Liver (tissue), 3 donors: ENCODE results near the gene LLGL1.

ENCODE experiments used
- ATF3 ChIP-seq: IDR thresholded peaks from 2 replicates; pipeline ENCODE4 v1.6.1; 2016; ENCODE audit warnings: antibody characterized with exemption
- CTCF ChIP-seq: fragments of 150-350 bp; IDR thresholded peaks from 2 replicates; pipeline ENCODE4 v1.5.1; 2017; ENCODE audit warnings: improper control_type of control experiment, low read depth, low read length; ENCODE audit not compliant: missing input control
- FOXA1 ChIP-seq: IDR thresholded peaks from 2 replicates; pipeline ENCODE4 v1.6.1; 2016; ENCODE audit warnings: antibody characterized with exemption
- FOXA2 ChIP-seq: IDR thresholded peaks from 2 replicates; pipeline ENCODE4 v1.6.1; 2016; ENCODE audit warnings: antibody characterized with exemption
- HNF4A ChIP-seq, 2 donors: conservative IDR thresholded peaks; 2 replicates each; pipeline ENCODE4 v1.6.1; 2016; ENCODE audit warnings: antibody characterized with exemption in 2 of 2, mild to moderate bottlenecking in 2 of 2
- JUND ChIP-seq, 2 donors: IDR thresholded peaks; 2 replicates each; pipeline ENCODE4 v1.6.1; 2016; ENCODE audit warnings: antibody characterized with exemption in 2 of 2
- REST ChIP-seq: IDR thresholded peaks from 2 replicates; pipeline ENCODE4 v1.6.1; 2016; ENCODE audit warnings: antibody characterized with exemption, mild to moderate bottlenecking
- TAF1 ChIP-seq: conservative IDR thresholded peaks from 2 replicates; pipeline ENCODE4 v1.6.1; 2016; ENCODE audit warnings: antibody characterized with exemption, mild to moderate bottlenecking
- YY1 ChIP-seq: IDR thresholded peaks from 2 replicates; pipeline ENCODE4 v1.6.1; 2016; ENCODE audit warnings: antibody characterized with exemption, mild to moderate bottlenecking
- donor health status: healthy.
- donor health status: healthy.

- TF ChIP-seq HNF4A (conservative IDR thresholded peaks at IDR 0.05) = peak; percentile 37 to 69
- TF ChIP-seq FOXA1 = no peak
- TF ChIP-seq CTCF = no peak
- TF ChIP-seq JUND (IDR thresholded peaks at IDR 0.05) = peak; percentile 75 to 90
- no peak for TF ChIP-seq TAF1
- no peak for TF ChIP-seq FOXA2
- peak; percentile 29 for TF ChIP-seq ATF3
- no peak for TF ChIP-seq REST
- TF ChIP-seq YY1 = no peak
These were observed 22.1 kb upstream of the LLGL1 start for GRCh38 chr17:18203308-18203707.
